IPS-11a (cell line): ENCODE data around the gene EID3.
"Not testable (repeated sequence)": the region's sequence is repeated elsewhere in the genome, so short reads cannot be mapped to it uniquely, and the experiment has no call there.

Experiments
- H3K4me3 ChIP-seq: one replicate; pipeline ENCODE4 v1.5.1; 2013; ENCODE audit warnings: low read depth, low read length, control low read depth

Gene EID3

GRCh38 chr12:104310751-104311633 lies 7.5 kb downstream of the EID3 start:
- H3K4me3 ChIP-seq, result no peak overlapping the region

- no peak overlapping the region for H3K4me3 ChIP-seq
Measured at GRCh38 chr12:104312202-104312601, 8.7 kb downstream of the EID3 start.

DNA sequence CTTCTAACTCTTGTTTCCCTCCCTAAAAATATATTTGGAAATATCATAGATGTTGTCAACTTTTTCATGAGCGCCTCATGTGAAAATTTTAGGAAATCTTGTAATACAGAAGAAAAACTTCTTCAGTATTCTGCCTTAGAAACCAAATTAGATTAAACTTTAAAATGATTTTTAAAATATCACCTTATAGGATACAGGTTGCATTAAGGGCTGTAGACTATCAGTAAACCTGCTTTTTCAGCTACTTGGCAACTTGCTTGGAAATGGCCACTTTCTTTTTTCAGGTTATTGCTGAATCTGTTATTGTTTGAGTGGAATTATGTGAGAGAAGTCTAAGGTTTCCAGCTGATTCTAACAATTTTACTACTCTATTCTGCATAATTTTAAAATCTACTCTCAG lies 9.1 kb downstream of the EID3 start:
- no peak overlapping the region for H3K4me3 ChIP-seq

DNA sequence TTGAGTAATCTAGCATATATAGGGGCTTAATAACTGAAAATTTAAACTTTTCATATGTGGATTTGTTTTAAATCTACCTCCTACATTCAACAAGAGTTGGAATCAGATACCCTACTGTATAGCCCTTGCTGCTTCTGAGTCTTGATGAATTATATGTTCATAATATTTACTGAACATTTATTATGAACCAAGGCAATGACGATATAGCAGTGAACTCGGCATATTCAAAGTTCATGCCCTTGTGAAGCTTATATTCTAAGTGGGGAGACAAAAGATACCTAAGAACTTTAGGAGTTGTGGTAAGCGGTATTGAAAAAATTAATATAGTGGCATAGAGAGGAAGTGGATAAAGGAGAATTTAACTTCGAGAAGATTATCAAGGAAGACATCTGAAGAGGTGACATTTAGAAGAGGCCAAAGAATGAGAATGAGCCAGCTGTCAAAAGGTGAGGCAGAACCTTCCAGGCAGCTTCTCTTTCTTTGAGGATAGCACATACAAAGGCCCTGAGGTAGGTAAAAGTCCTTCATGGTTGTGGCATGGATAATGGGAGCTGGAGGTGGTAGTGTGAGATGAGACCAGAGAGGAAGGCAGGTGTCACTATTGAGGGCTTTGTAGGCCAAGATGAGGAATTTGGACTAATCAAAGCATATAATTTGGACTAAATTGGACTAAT lies 10.2 kb downstream of the EID3 start:
- H3K4me3 ChIP-seq, result no peak overlapping the region

DNA sequence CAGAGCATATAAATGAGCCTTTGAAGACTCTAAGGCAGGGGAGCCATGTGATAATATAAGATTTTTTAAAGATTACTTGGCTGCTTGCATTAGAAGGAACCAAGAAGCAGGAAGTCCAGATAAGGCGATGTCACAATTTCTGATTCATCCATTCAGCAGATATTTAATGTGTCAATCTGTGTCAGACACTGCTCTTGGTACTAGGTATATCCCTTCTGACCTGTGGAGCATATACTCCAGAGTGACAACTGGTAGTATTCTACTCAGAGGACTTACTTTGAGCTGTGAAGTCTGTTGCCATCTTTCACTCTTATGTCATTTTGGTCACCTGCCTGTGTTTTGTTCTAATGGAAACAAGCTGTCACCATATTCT lies 10.7 kb downstream of the EID3 start:
- H3K4me3 ChIP-seq, result no peak overlapping the region

DNA sequence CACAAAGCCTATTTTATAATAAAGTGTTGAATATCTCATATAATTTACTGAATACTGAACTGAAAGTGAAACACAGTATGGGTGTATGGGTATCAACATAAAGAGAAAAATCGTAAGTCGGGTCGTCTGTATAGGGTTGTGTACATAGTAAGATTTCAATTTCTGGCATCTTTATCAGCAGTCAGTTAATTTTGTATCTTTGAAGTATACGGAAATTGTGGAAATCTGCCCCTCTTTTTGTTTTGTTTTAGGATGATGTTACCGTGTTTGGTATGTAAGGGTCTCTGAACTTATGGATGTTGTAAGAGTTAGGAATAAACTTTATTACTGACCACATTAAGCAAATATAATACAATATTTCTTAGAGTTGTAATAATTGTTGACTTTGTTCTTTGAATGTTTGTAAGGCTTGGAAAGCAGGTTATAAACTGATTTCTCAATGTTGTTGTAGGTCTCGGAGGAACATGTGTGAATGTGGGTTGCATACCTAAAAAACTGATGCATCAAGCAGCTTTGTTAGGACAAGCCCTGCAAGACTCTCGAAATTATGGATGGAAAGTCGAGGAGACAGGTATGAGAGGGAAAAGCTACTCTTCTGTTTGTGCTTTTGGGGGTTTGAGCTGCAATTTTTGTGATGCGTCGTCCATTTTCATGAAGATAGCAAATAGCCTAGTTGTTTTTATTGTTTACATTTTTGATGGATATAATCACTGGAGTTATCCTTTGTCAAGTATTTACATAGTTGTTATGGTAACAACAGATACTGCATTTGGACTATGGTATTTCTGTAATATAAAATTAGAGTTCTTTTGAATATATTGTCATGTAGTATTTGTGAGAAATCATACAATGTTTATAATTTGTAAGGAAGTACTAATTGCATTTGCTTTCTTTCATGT lies 12.0 kb downstream of the EID3 start:
- H3K4me3 ChIP-seq, result no peak overlapping the region

- no peak overlapping the region for H3K4me3 ChIP-seq
Measured at GRCh38 chr12:104316936-104317335, 13.4 kb downstream of the EID3 start.

DNA sequence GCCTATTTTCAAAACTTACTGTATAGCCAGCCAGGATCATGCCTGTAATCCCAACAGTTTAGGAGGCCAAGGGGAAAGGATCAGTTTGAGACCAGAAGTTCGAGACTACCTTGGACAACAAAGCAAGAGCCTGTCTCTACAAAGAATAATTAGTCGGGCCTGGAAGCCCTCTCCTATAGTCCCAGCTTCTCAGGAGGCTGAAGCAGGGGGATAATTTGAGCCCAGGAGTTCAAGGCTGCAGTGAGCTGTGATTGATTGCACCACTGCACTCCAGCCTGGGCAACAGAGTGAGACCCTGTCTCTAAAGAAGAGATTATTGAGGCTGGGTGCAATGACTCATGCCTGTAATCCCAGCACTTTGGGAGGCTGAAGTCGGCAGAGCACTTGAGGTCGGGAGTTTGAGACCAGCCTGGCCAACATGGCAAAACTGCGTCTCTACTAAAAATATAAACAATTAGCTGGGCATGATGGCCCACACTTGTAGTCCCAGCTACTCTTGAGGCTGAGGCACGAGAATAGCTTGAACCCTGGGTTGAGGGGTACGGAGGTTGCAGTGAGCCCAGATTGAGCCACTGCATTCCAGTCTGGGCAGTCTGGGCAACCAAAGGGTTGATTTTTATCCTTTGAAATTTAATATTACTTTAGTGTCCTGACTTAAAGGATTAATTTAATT lies 14.1 kb downstream of the EID3 start:
- H3K4me3 ChIP-seq, result no peak overlapping the region

DNA sequence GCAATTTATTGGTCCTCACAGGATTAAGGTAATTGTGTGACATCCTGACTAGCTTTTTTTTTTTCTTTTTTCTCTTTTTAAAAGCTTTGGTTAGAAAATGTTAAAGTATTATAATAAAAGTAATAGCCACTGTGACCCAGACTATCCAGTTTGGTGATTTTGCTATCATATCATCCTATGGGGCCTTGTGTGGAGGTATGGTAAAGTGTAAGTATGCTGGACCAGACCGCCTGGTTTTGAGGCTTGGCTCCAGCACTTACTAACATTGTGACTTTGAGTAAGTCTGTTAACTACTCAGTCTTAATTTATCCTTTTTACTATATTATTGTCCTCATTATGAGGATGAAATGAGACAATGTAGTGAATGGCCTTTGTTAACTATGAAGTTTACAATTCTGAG lies 15.5 kb downstream of the EID3 start:
- no peak overlapping the region for H3K4me3 ChIP-seq

DNA sequence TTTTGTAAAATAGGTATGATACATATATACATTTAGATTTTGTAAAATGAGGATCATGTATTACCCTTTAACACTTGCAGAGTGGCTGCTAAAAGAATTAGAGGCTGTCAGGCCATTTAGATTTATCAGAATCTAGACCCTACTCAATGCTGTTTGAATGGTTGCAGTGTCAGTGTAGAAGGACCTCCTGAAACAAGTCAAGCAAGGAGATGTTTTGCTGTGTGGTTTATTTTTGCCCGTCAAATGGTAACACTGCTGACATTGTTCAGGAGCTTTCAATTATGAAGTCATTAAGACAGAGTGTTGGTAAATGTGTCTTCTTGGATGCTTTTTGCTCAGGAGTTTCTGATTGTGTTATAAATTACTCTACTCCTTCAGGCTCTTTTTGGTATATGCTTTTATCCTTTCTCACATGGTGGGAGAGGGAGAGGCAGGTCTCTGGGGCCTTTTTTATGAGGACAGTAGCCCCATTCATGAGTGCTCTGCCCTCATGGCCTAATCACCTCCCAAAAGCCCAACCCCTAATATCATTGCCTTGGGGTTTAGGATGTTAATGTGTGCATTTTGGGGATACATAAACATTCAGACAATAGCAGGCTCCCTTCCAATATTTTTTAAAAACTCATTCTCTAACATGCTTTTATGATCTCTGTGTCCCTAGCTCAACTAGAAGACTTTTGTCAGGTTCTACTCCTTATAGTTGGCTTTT lies 16.5 kb downstream of the EID3 start:
- H3K4me3 ChIP-seq, result no peak overlapping the region

DNA sequence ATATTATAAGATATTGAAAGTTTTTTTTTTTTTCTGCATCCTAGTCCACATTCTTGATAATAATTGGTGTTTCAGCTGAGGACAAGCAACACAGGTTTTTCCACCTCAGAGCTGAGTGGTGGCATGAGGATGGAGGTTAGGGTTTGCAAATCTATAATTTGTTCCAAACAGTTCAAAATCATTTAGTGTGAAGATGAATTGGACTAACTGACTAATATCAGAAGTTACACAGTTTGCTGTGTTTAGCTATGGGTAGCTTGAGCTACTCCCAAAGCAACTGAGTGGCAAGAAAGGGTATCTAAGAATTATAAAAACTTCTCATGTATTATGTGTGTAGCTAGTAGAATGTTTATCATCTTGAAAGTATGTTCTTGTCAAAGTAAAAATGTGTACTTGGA lies 17.1 kb downstream of the EID3 start:
- no peak overlapping the region for H3K4me3 ChIP-seq

DNA sequence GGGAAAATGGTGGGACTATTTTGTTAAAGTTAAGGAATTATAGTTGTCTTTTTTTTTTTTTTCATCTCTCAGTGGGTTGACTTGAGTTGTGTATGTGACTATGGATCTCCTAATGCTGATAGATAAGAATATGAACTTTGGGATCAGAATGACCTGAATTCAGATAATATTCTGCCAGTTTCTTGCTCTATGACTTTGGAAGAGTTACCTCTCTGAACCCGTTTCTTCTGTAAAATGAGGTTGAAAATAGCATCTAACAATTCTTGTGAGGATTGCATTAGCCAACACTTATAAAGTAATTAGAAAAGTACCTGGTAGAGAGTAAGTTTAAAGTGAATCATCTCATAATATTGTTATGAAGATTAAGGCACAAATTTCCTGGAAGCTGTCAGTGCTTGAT lies 18.4 kb downstream of the EID3 start:
- H3K4me3 ChIP-seq, result no peak overlapping the region

GRCh38 chr12:104322533-104322932 lies 19.0 kb downstream of the EID3 start:
- not testable (repeated sequence) for H3K4me3 ChIP-seq

DNA sequence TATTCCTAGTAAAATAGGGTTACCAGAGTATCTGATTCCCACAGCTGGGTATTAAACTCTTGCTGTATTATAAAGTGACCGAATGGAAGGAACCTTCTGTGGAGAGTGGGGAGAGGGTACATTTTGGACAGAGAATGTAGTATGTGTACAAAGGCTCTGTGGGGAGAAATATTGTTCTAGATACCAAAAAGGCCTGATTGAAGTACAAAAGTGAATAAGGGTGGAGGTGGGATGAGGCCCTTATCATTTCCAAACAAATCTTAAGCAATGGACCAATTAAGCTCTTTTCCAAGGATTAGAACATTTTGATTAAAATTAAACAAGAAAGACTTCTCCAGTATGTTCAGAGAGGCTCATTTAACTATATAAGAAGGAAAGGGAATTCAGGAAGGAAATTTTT lies 20.4 kb downstream of the EID3 start:
- H3K4me3 ChIP-seq, result no peak overlapping the region

DNA sequence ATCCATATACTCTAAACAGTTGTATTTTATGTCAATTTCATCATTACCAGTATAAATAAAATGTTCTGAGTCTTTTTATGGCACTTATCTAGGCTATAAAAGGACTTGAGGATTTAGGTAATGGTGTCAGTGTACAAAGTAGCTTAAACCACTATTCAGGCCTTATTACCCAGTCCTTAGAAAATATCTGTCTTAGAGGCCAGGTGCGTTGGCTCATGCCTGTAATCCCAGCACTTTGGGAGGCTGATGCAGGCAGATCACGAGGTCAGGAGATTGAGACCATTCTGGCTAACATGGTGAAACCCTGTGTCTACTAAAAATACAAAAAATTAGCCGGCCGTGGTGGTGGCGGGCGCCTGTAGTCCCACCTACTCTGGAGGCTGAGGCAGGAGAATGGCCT lies 24.7 kb downstream of the EID3 start:
- not testable (repeated sequence) for H3K4me3 ChIP-seq

- no peak overlapping the region for H3K4me3 ChIP-seq
Measured at GRCh38 chr12:104328790-104329189, 25.3 kb downstream of the EID3 start.

GRCh38 chr12:104329707-104330532 lies 26.4 kb downstream of the EID3 start:
- no peak overlapping the region for H3K4me3 ChIP-seq

- H3K4me3 ChIP-seq, result no peak overlapping the region
Measured at GRCh38 chr12:104331376-104331775, 27.8 kb downstream of the EID3 start.

DNA sequence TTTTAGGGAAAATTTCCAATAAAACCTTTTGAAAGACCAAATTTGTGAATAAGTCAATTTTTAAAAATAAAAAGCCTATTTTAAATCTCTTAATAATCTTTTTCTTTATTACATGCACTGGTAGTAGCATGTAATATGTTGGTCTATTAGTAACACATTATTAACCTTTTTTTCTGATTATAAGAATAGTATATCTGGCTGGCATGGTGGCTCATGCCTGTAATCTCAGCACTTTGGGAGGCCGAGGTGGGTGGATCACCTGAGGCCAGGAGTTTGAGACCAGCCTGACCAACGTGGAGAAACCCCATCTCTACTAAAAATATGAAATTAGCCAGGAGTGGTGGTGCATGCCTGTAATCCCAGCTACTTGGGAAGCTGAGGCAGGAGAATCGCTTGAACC lies 28.7 kb downstream of the EID3 start:
- H3K4me3 ChIP-seq, result not testable (repeated sequence)
